GM19035 (cell line): ENCODE measurements around the gene DDT.
A peak's percentile ranks its signal among the peaks of the same experiment; 100 is the strongest.
"Not testable (repeated sequence)": the region's sequence is repeated elsewhere in the genome, so short reads cannot be mapped to it uniquely, and the experiment has no call there.

Source experiments
- ATAC-seq: cut with Tn5 transposase; IDR thresholded peaks from one replicate; pipeline ENCODE4 v1.9.1; 2021; ENCODE audit not compliant: unreplicated experiment

Gene DDT

GRCh38 chr22:23989583-23990244 is 15.5 kb upstream of the DDT start:
- ATAC-seq: not testable (repeated sequence)

DNA sequence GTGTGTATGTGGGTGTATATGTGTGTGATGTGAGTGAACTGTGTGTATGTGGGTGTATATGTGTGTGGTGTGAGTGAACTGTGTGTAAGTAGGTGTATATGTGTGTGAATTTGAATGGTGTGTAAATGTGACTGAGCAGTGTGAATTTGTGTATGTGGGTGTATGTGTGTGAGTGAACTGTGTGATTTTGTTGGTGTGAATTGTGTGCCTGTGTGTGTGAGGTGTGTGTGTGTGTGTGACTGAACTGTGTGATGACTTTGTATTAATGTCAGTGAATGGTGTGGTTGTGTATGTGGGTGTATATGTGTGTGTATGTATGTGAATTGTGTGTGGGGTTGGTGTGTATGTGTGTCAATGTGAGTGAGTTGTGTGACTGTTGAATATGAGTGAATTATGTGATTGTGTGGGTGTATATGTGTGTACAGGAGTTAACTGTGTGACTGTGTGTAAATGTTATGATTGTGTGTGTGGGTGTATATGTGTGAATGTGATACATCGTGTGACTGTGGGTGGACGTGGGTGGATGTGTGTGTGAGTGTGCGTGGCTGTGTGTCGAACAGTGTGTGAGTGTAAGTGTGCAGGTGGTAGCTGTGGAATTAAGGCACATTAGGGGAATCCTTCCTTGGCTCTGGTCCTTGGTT is 12.4 kb upstream of the DDT start:
- ATAC-seq: not testable (repeated sequence)

DNA sequence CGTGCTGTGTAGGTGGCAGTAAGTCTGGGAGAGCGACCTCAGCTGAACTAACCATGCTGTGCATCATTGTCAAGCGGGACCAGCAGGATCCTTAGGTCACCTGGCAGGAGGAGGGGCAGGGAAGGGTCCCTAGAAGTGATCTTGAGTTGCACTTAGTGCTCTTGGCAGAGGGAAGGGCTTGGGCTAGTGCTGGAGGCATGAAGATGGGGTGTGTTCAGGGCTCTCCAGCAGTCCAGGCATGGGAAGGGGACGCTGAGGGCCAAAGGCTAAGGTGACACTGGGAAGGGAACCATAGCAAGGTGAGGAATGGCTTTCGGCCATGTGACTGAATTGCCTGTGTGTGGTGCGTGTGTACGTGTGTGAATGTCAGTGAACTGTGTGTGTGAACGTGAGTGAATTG is 11.8 kb upstream of the DDT start:
- ATAC-seq: not testable (repeated sequence)

DNA sequence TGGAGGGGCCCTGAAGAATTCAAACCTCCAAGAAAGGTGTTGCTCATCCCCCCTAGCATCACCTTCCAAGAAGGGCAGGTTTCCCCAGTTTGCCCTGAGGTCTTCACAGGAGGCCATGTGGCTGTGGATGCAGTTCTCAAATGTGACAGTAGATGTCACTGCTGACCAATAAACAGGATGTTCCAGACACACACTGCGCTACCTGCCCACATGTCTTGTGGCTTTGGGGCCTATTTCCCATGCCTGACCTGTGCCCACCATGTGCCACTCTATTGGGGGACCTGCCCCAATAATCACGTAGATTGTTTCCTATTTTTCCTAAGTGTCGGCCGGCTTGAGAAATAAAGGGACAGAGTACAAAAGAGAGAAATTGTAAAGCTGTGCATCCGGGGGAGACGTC is 10.2 kb upstream of the DDT start:
- no peak for ATAC-seq

DNA sequence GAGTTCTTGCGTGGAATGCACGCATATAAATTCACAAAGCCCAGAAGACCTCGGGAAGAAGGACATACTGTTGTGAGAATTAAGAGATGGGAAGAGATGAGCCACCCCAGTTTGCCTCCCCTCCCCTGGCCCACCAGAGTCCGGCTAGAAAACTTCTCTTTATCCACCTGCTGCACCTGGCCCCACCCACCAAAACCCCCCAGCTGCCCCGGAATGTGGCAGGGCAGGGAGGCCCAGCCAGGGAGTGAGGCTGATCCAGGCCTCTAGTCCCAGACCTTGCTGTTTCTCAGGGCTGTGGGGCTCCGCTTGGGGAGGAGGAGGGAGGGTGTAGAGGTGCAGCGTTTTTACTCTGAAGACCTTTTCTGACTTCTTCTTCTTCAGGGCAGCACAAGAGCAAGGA is 6.3 kb upstream of the DDT start:
- not testable (repeated sequence) for ATAC-seq

DNA sequence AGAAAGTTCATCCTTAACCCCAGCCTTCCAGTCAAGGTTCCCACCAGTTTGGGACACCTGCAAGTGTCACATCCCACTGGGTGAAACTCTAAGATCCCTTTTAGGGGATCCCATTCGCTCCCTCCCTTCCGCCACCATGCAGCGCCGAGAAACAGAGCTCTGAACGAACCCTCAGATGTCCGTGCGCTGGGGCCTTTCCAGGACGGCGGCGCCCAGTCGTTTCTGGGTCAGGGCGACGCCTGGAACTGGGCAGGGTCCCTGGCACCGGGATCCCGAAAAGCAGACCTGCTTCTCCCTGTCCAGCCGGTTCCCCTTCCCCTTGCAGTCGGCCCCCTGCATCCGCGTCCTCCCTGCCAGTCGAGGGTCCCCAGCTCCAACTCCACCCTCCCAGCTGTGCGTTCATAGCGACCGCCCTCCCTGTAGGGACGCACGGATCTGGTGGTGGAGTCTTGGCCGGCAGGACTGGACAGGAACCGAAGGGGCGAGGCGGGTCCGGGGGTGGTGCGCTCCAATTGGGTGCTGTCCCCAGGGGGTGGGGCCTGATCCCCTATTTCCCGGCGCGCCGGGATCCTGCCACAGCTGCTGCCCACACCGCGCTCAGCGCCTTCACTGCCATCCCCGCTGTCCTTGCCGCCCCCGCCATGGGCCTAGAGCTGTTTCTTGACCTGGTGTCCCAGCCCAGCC is 5.5 kb upstream of the DDT start, which contains the start of gene GSTT2:
TSS of gene GSTT2 (plus strand) at position 578 of the 684 bp plus-strand sequence.
- not testable (repeated sequence) for ATAC-seq

GRCh38 chr22:23977304-23977703 is 3.1 kb upstream of the DDT start:
- not testable (repeated sequence) for ATAC-seq

GRCh38 chr22:23974836-23975352 is 653 bp upstream of the DDT start:
- ATAC-seq: peak; percentile 22

DNA sequence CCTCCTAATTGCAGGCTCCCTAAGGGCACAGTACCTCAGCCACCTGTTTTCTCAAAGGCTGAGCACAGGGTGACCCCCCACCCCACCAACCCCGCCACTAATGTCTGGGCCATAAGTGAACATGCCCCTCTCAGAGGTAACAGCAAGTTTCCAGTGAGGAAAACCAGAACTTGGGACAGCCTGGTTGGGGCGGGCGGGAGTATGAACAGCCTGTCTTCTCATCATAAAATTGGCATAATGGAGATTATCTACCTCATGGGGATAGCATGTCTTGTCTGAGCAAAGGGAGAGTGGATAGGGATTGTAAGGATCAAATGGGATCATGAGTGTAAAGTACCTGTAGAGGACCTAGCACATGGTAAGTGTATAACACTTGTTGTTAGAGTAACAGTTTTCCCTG is 2.3 kb downstream of the DDT start:
- ATAC-seq: not testable (repeated sequence)

DNA sequence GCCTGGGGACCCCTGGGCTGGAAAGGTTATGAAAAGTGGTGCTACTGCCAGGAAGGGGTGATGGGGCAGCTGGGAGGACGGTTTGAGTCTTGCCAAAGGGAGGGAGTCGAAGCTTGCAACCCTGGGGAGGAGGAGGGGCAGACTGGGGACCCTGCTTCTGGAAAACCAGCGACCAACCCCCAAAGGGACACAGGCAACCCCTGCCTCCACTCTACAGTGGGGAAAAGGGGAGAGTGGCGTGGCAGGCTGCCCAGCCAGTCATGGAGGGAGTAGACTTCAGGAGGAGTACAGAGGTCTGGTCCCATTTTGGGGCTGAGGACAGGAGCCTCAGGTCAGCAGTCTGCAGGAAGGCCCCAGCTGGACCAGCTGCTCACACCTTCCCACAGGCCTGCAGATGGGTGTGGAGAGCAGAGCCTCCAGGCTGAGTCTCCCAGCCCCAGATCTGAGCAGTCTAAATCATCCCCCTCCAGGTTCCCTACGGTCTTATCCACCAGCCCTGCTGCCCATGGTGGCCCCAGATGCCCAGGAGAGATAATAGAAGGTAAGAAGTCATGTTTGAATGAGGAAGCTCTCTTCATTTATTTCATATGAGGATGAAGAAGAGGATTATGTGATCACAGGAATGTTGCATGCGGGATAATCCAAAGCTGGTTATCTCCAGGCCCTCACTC is 3.3 kb downstream of the DDT start:
- ATAC-seq: no peak

DNA sequence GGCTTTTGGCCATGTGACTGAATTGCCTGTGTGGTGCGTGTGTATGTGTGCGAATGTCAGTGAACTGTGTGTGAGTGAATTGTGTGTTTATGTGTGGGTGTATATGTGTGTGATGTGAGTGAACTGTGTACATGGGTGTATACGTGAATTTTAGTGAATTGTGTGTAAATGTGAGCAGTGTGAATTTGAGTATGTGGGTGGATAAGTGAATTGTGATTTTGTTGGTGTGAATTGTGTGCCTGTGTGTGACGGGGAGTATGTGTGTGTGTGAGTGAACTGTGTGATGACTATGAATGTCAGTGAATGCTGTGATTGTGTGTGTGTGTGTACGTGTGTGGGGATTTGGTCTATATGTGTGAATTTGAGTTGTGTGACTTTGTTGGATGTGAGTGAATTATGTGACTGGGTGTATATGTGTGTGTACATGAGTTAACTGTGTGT is 4.0 kb downstream of the DDT start:
- ATAC-seq: no peak

- no peak for ATAC-seq
These were observed 5.2 kb downstream of the DDT start for GRCh38 chr22:23969071-23969470.

DNA sequence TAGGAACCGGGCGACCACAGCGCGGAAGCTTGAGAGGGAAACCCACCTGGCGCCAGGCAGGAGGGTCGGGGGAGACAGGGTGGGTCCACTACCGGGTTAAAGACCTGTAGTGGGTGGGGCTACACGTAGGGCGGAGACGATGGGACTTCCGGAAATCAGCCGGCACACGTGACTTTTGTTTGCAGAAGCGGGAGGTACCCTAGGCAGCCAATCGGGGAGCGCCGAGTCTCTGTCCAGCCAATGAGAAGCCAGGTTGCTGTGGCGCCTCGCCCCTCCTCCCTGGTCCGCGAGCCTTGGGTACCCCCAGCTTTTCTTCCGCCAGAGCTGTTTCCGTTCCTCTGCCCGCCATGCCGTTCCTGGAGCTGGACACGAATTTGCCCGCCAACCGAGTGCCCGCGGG is 7.7 kb downstream of the DDT start, which contains the start of gene DDTL:
TSS of gene DDTL (plus strand) at position 321 of the 400 bp plus-strand sequence. CDS start at position 348, 27 bp downstream.
- peak; percentile 94 for ATAC-seq

- ATAC-seq: not testable (repeated sequence)
These were observed 8.1 kb downstream of the DDT start for GRCh38 chr22:23966094-23966493.

- not testable (repeated sequence) for ATAC-seq
These were observed 13.0 kb downstream of the DDT start, which contains the start of gene GSTT2B for GRCh38 chr22:23961084-23961771. TSS of gene GSTT2B (minus strand) at chr22:23961195. CDS start at chr22:23961131, 64 bp downstream.

DNA sequence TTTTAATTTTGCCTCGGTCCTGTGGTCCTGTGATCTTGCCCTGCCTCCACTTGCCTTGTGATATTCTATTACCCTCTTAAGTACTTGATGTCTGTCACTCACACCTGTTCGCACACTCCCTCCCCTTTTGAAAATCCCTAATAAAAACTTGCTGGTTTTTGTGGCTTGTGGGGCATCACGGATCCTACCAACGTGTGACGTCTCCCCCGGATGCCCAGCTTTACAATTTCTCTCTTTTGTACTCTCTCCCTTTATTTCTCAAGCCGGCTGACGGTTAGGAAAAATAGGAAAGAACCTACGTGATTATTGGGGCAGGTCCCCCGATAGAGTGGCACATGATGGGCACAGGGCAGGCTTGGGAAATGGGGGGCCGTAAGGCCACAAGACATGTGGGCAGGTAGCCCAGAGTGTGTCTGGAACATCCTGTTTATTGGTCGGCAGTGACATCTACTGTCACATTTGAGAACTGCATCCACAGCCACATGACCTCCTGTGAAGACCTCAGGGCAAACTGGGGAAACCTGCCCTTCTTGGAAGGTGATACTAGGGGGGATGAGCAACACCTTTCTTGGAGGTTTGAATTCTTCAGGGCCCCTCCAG is 17.8 kb downstream of the DDT start:
- not testable (repeated sequence) for ATAC-seq

- not testable (repeated sequence) for ATAC-seq
These were observed 18.4 kb downstream of the DDT start for GRCh38 chr22:23955886-23956285.

DNA sequence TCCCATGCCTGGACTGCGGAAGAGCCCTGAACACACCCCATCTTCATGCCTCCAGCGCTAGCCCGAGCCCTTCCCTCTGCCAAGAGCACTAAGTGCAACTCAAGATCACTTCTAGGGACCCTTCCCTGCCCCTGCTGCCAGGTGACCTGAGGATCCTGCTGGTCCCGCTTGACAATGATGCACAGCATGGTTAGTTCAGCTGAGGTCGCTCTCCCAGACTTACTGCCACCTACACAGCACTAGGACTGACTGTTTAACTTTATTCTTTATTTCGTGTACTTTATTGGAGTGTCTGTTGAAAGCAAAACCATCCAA is 19.3 kb downstream of the DDT start:
- ATAC-seq: not testable (repeated sequence)

GRCh38 chr22:23954193-23954990 is 19.8 kb downstream of the DDT start:
- not testable (repeated sequence) for ATAC-seq
